Temporal lobe (tissue), 2 donors: ENCODE results near the gene ATP6V0E1. TPM values are rescaled to one million over a fixed set of nuclear protein-coding genes. Genes with fewer than 3 reads are reported as not detected.
A peak's percentile ranks its signal among the peaks of the same experiment; 100 is the strongest.

Experiments
- small RNA-seq: library from RNA; depleted of rRNA; stranded (forward); fragments of <200 nt; gene quantifications from one replicate; pipeline ENCODE3, GENCODE V24; 2014; ENCODE audit warnings: low replicate concordance
- total RNA-seq: library from RNA; depleted of rRNA; stranded (reverse); fragments of >200 nt; gene quantifications from one replicate; pipeline ENCODE4 v1.2.3, GENCODE V29; 2014

The ATP6V0E1 gene
- total RNA-seq, 1 donor from 2014 or later, result 21.4 TPM

Small RNA genes within 50 kb of the gene (small RNA-seq; reads per million reads assigned to genes)
- not detected for gene RF00019
- gene SNORA74B, result 31.2 reads per million, percentile 95 among the genes with 10 or more reads in this experiment

Other genes starting within 250 kb of the ATP6V0E1 start
- gene DUSP1, start 212.6 kb upstream of the ATP6V0E1 start, total RNA-seq, result 58.5 TPM
- gene ERGIC1, start 149.5 kb upstream of the ATP6V0E1 start, total RNA-seq, result 31.2 TPM
- 19.7 TPM for gene RPL26L1, start 24.3 kb upstream of the ATP6V0E1 start, total RNA-seq
- 21.1 TPM for gene CREBRF, start 72.6 kb downstream of the ATP6V0E1 start, total RNA-seq
- 10.1 TPM for gene BNIP1, start 160.8 kb downstream of the ATP6V0E1 start, total RNA-seq